ENCODE results near the gene MCF2L2. TPM values are rescaled to one million over a fixed set of nuclear protein-coding genes. Genes with fewer than 3 reads are reported as not detected.
A peak's percentile ranks its signal among the peaks of the same experiment; 100 is the strongest.

MCF2L2 gene
- total and polyA plus RNA-seq, 9 of the 15 experiments (the other 6 are each of a cell fraction or from before 2014, with no cell fraction given), result 0.56 to 4.2 (median 3.0) TPM

- TF ChIP-seq ZNF76 (CRISPR knock-in tag; IDR thresholded peaks at IDR 0.05; ENCODE audit: borderline replicate concordance) (no peak), ZBED1 (IDR thresholded peaks at IDR 0.05) (no peak), MAFK (IDR thresholded peaks at IDR 0.05; ENCODE audit: low read length) (no peak), ATF7 (IDR thresholded peaks at IDR 0.05) (0 out of 2 replicates have a peak, but pooled peaks have one; percentile 12), MAFG (tag; conservative IDR thresholded peaks at IDR 0.05) (no peak), SLC30A9 (CRISPR knock-in tag; IDR thresholded peaks at IDR 0.05) (no peak), ZNF75A (CRISPR knock-in tag; IDR thresholded peaks at IDR 0.05) (no peak), ZNF57 (CRISPR knock-in tag; IDR thresholded peaks at IDR 0.05) (no peak), ARID3B (CRISPR knock-in tag; IDR thresholded peaks at IDR 0.05; ENCODE audit: borderline replicate concordance) (no peak), TFAP4 (CRISPR knock-in tag; IDR thresholded peaks at IDR 0.05; ENCODE audit: borderline replicate concordance) (no peak), COPS2 (conservative IDR thresholded peaks at IDR 0.05) (no peak), ZBTB12 (CRISPR knock-in tag; IDR thresholded peaks at IDR 0.05) (no peak), ZBTB1 (CRISPR knock-in tag; IDR thresholded peaks at IDR 0.05; ENCODE audit: borderline replicate concordance, low read depth) (no peak), L3MBTL2 (IDR thresholded peaks at IDR 0.05) (peak; percentile 68; the same call in 1 of the 2 replicates), ZNF79 (CRISPR knock-in tag; IDR thresholded peaks at IDR 0.05; ENCODE audit: low read depth) (no peak), ATF6 (CRISPR knock-in tag; IDR thresholded peaks at IDR 0.05) (no peak), U2AF2 (optimal IDR thresholded peaks at IDR 0.05; ENCODE audit: low read depth, low read length) (no peak), NR3C1 (CRISPR knock-in tag; IDR thresholded peaks at IDR 0.05) (no peak), CBX3 (IDR thresholded peaks at IDR 0.05; ENCODE audit: borderline replicate concordance in 1 of 2, low read length in 2 of 2) (0 out of 3 replicates have a peak, but pooled peaks of 1 of the 2 experiments have one; percentile 53), TEAD2 (tag; IDR thresholded peaks at IDR 0.05) (no peak), NFATC3 (IDR thresholded peaks at IDR 0.05) (no peak), HDAC2 (IDR thresholded peaks at IDR 0.05) (0 out of 2 replicates have a peak, but pooled peaks have one; percentile 10), ETV6 (IDR thresholded peaks at IDR 0.05; ENCODE audit: borderline replicate concordance in 1 of 2, low read depth in 2 of 2, low read length in 1 of 2) (no peak), ETV6 (CRISPR knock-in tag; IDR thresholded peaks at IDR 0.05; ENCODE audit: borderline replicate concordance) (no peak), PKNOX1 (IDR thresholded peaks at IDR 0.05) (no peak)
Measured at GRCh38 chr3:183354325-183354831, 74.0 kb downstream of the MCF2L2 start (continued).
